Mucosa of descending colon (tissue), 3 donors: Measurements from ENCODE around the gene ENTPD7. TPM values are rescaled to one million over a fixed set of nuclear protein-coding genes. Genes with fewer than 3 reads are reported as not detected.

Experiments
- ATAC-seq: fragments of 200-7000 bp; cut with Tn5 transposase; one replicate; pipeline ENCODE4 v1.9.1; 2020; ENCODE audit warnings: mild to moderate bottlenecking, moderate library complexity
- DNase-seq, 3 donors: peaks; one replicate each; pipeline ENCODE4 v3.0.0-alpha.2; 2020
- H3K36me3 ChIP-seq: fragments of 200-600 bp; one replicate; pipeline ENCODE4 v1.8.0; 2021; ENCODE audit warnings: low read depth, mild to moderate bottlenecking
- H3K4me1 ChIP-seq: fragments of 200-600 bp; one replicate; pipeline ENCODE4 v1.8.0; 2021; ENCODE audit warnings: low read depth, mild to moderate bottlenecking
- H3K4me3 ChIP-seq: fragments of 200-600 bp; one replicate; pipeline ENCODE4 v1.8.0; 2021; ENCODE audit warnings: mild to moderate bottlenecking
- H3K9me3 ChIP-seq: fragments of 200-600 bp; one replicate; pipeline ENCODE4 v1.8.0; 2021; ENCODE audit warnings: mild to moderate bottlenecking
- intact Hi-C, 2 donors: fragments of 100-400 bp; cut with DNase I in 1 of 2; cut with micrococcal nuclease in 1 of 2; formaldehyde crosslinking; loops; one replicate each; pipeline versions ENCODE4 v1.11.0 to v1.11.1; 2022; cut with DNase I, micrococcal nuclease
- total RNA-seq, 3 donors: library from RNA; stranded (reverse); fragmentation: NEBNext Ultra II Directional in 2 of 3; extraction: Animal tissue kit (Norgen Biotek cat#: 25700) in 2 of 3; gene quantifications; one replicate each; pipeline versions ENCODE4 v1.2.1 to v1.2.4, GENCODE V29; 2021 to 2023
- TF ChIP-seq, protein P1 (sequence below): fragments of 200-600 bp; IDR thresholded peaks from one replicate; pipeline ENCODE4 v1.8.0; 2022; ENCODE audit warnings: antibody characterized with exemption, mild to moderate bottlenecking
- donor health status: DM: no; HTN: no; CAD: no; lungs with moderate emphysema.
- donor health status: DM: no; HTN: no; CAD: no.
- donor health status: DM: no; HTN: yes; CAD: no.

ENTPD7 gene
- total RNA-seq, 3 donors from 2014 or later: 10.2 to 20.5 (median 14.3) TPM

DNA sequence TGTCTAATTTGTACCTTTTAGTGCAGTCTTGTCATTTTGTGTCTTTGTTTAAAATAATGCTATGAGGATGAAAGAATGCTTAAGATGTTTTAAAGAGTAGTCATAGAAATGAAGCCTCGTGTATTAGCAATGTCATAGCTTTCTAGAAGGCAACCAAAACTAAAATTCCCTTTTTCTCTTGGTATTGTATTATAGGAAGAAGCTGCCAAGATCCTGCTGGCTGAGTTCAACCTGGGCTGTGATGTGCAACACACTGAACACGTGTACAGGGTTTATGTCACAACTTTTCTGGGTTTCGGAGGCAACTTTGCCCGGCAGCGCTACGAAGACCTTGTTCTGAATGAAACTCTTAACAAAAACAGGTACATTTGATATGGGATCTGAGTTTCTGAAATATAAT is 36.5 kb downstream of the ENTPD7 start:
- DNase-seq (no peak), ATAC-seq (no peak)
- intact Hi-C loops: no loop called here
- H3K4me1 ChIP-seq: no peaks in the 10 kb centered on the region
- TF ChIP-seq, protein P1, sequence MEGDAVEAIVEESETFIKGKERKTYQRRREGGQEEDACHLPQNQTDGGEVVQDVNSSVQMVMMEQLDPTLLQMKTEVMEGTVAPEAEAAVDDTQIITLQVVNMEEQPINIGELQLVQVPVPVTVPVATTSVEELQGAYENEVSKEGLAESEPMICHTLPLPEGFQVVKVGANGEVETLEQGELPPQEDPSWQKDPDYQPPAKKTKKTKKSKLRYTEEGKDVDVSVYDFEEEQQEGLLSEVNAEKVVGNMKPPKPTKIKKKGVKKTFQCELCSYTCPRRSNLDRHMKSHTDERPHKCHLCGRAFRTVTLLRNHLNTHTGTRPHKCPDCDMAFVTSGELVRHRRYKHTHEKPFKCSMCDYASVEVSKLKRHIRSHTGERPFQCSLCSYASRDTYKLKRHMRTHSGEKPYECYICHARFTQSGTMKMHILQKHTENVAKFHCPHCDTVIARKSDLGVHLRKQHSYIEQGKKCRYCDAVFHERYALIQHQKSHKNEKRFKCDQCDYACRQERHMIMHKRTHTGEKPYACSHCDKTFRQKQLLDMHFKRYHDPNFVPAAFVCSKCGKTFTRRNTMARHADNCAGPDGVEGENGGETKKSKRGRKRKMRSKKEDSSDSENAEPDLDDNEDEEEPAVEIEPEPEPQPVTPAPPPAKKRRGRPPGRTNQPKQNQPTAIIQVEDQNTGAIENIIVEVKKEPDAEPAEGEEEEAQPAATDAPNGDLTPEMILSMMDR: no peak
- H3K4me3 ChIP-seq: no peak overlapping the region
- H3K9me3 ChIP-seq: no peaks in the 10 kb centered on the region
- no peaks in the 10 kb centered on the region for H3K36me3 ChIP-seq

DNA sequence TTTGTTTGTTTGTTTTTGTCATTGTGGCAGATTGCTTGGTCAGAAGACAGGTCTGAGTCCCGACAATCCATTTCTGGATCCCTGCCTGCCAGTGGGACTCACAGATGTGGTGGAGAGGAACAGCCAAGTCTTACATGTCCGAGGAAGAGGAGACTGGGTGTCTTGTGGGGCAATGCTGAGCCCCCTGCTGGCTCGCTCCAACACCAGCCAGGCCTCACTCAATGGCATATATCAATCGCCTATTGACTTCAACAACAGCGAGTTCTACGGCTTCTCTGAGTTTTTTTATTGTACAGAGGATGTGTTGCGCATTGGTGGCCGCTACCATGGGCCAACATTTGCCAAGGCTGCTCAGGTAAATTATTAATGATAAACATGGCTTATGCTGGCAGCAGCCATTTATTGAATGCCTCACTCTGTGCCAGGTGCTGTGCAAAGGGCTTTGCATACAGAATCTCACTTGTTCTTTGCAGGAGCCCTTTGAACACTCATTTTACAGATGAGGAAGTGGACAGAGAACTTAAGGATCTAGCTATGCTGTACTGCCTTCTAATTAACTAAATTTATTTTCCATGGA is 39.3 kb downstream of the ENTPD7 start:
- Histone ChIP-seq H3K36me3 (no peaks in the 10 kb centered on the region), H3K9me3 (no peaks in the 10 kb centered on the region), H3K4me3 (no peak overlapping the region), H3K4me1 (no peaks in the 10 kb centered on the region)
- no peak for DNase-seq
- TF ChIP-seq, protein P1: no peak
- intact Hi-C loops: no loop called here
- ATAC-seq: no peak

DNA sequence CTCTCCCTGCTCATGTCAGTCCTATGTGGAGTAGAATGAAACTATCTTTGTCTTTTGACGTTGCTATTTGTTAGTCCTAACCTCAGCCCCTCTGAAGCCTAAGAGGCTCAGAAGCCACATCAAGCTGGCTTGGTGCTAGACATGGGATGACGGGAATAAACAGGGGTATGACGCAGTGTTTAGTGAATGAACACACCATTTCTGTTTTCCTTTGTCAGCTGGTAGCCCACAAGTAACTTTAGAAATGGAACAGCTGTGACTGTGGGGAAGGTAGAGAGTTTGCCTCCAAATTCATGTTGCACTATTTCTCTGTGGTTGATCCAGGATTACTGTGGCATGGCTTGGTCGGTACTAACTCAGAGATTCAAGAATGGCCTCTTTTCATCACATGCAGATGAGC is 41.3 kb downstream of the ENTPD7 start:
- no peak for ATAC-seq
- H3K4me3 ChIP-seq: no peak overlapping the region
- H3K36me3 ChIP-seq: no peaks in the 10 kb centered on the region
- no peaks in the 10 kb centered on the region for H3K4me1 ChIP-seq
- TF ChIP-seq, protein P1: no peak
- intact Hi-C loops: loop anchor here in 1 of 2 donors (10.0 kb wide), 1 partner anchor 66 kb away; no protein-coding TSS in a partner anchor
- DNase-seq: no peak
- H3K9me3 ChIP-seq: no peaks in the 10 kb centered on the region

DNA sequence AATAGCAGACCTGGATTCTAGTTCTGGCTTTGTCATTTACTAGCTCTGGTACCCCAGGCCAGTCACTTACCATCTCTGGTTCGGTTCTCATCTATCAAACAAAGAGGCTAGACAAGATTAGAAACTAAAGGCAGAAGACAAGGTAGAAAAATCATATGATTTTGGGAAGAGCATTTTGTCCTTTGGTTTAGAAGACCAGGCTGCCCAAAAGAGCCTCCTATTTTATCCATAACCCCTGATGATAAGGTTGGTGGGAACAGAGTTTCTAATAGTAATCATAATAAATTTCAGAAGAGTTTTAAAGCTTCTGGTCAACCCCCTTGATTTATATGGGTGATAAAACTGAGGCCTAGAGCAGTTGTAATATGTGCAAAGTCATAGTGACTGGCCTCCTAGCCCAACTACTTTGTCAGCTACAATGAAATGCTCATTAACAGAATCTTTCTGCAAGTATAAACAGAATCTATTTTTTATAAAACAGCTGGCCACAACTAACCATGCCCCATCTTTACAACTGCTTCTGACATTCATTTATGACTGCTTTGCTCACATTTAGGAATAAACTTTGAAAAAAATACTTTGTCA is 49.2 kb downstream of the ENTPD7 start:
- TF ChIP-seq, protein P1: no peak
- ATAC-seq (no peak), DNase-seq (no peak)
- no peak overlapping the region for H3K4me3 ChIP-seq
- no peaks in the 10 kb centered on the region for H3K4me1 ChIP-seq
- H3K9me3 ChIP-seq: no peaks in the 10 kb centered on the region
- intact Hi-C loops: loop anchor here in 1 of 2 donors (10.0 kb wide), 1 partner anchor 74 kb away; no protein-coding TSS in a partner anchor
- no peaks in the 10 kb centered on the region for H3K36me3 ChIP-seq

DNA sequence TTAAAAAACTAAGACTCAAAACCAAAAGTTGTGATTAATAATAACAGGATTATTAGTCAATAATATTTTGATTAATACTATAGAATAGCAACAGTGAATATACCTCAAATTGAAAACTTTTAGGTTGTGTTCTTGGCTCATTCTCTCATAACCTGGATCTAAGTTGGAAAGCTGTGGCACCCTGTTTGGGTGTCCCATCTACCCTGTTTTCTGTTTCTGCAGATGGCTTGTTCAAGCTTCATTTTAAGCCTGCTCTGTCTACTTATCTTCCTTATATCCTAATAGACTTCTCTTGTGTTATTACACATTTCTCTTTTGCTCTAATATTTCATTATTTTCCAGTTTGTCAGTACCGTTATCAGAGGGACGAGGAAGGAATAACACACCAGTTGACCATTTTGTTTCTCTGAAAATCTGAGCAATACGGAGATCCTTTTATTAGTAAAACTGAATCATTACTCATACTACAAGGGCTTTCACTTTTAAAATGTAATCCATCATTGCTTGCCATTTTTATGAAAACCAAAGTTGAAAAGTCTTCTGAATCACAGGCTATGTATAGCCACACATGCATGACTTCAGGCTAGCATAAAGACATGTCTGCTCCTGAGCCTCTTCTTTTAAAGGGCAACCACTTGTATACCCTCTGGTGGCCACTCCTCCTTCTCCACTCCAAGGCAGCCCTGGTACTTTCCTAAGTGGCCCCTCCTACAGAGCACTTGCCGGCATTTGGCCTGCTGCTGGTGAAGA is 50.3 kb downstream of the ENTPD7 start:
- Histone ChIP-seq H3K4me1 (no peaks in the 10 kb centered on the region), H3K4me3 (no peak overlapping the region), H3K9me3 (no peaks in the 10 kb centered on the region), H3K36me3 (no peaks in the 10 kb centered on the region)
- TF ChIP-seq, protein P1: no peak
- peak; percentile 19 for ATAC-seq
- no peak for DNase-seq
- intact Hi-C loops: loop anchor here in 1 of 2 donors (10.0 kb wide), 1 partner anchor 75 kb away; no protein-coding TSS in a partner anchor
